ENCODE results near the gene HMGB2.

DNA sequence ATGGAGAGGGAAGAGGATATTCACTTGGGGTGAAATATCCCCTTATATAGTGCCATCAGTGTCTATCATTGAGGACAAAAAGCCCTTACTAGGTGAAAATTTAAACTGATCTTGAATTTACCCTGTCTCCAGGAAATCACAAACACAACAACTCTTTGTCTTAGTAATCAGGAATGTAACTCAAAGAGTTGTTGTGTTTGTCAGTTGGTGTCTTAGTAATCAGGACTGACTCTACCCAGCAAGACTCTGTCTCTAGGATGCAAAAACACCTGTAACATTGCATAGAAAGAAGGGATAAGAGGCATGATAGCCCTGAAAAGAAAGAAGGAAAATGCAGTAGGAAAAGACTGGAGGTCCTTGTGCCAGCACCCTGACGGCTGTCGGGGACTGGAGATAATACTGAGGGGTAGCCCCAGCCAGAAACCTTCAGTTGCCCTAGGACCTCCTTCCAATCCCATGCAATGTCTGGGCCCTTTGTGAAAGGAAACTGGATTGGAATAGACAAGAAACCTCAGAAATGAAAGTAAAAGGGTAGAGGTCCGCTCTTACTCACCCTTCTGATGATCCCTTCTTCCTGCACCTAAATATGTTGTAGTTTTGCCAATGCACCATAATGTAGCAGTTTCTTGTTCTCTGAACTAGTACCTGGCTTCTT is 45.3 kb downstream of the HMGB2 start:
- no peak for TF ChIP-seq EZH2 (IDR thresholded peaks at IDR 0.05; ENCODE audit: borderline replicate concordance, low read length)
- TF ChIP-seq, protein P1, sequence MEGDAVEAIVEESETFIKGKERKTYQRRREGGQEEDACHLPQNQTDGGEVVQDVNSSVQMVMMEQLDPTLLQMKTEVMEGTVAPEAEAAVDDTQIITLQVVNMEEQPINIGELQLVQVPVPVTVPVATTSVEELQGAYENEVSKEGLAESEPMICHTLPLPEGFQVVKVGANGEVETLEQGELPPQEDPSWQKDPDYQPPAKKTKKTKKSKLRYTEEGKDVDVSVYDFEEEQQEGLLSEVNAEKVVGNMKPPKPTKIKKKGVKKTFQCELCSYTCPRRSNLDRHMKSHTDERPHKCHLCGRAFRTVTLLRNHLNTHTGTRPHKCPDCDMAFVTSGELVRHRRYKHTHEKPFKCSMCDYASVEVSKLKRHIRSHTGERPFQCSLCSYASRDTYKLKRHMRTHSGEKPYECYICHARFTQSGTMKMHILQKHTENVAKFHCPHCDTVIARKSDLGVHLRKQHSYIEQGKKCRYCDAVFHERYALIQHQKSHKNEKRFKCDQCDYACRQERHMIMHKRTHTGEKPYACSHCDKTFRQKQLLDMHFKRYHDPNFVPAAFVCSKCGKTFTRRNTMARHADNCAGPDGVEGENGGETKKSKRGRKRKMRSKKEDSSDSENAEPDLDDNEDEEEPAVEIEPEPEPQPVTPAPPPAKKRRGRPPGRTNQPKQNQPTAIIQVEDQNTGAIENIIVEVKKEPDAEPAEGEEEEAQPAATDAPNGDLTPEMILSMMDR (IDR thresholded peaks at IDR 0.05; ENCODE audit: low read length): no peak

Data from OCI-LY1 (cell line).